Trophoblast cell (in vitro differentiated cells and primary cell): Measurements from ENCODE around the gene TMEM50B.
A peak's percentile ranks its signal among the peaks of the same experiment; 100 is the strongest.

Source experiments
- DNase-seq, 2 donors: peaks; one replicate each; pipeline ENCODE4 v3.0.0-alpha.2; 2016
- H2AFZ ChIP-seq: 2 replicates; pipeline ENCODE4 v1.6.1; 2013; ENCODE audit warnings: low read length, moderate library complexity, mild to moderate bottlenecking; ENCODE audit not compliant: insufficient read depth, poor library complexity
- H2AK5ac ChIP-seq: 2 replicates; pipeline ENCODE4 v1.6.1; 2013; ENCODE audit warnings: mild to moderate bottlenecking, low read length
- H2BK120ac ChIP-seq: 2 replicates; pipeline ENCODE4 v1.6.1; 2013; ENCODE audit warnings: low read length, mild to moderate bottlenecking, moderate library complexity; ENCODE audit not compliant: insufficient read depth, poor library complexity
- H2BK12ac ChIP-seq: 2 replicates; pipeline ENCODE4 v1.6.1; 2013; ENCODE audit warnings: mild to moderate bottlenecking, low read length, moderate library complexity
- H2BK5ac ChIP-seq: 2 replicates; pipeline ENCODE4 v1.6.1; 2013; ENCODE audit warnings: low read length, low read depth, moderate library complexity, mild to moderate bottlenecking; ENCODE audit not compliant: poor library complexity
- H3K14ac ChIP-seq: 2 replicates; pipeline ENCODE4 v1.6.1; 2013; ENCODE audit warnings: mild to moderate bottlenecking, low read length
- H3K18ac ChIP-seq: 2 replicates; pipeline ENCODE4 v1.6.1; 2013; ENCODE audit warnings: mild to moderate bottlenecking, low read length
- H3K23ac ChIP-seq: 2 replicates; pipeline ENCODE4 v1.6.1; 2013; ENCODE audit warnings: low read length
- H3K27ac ChIP-seq: 2 replicates; pipeline ENCODE4 v1.5.1; 2013; ENCODE audit warnings: low read depth, mild to moderate bottlenecking, inconsistent platforms, low read length, moderate library complexity
- H3K27me3 ChIP-seq: 2 replicates; pipeline ENCODE4 v1.6.1; 2013; ENCODE audit warnings: inconsistent platforms, mild to moderate bottlenecking, low read length, moderate library complexity; ENCODE audit not compliant: insufficient read depth
- H3K36me3 ChIP-seq, 2 experiments: 1 replicate in 1 of 2; 2 replicates in 1 of 2; pipeline ENCODE4 v1.6.1; 2013; ENCODE audit warnings: low read length in 2 of 2, mild to moderate bottlenecking in 2 of 2, moderate library complexity in 1 of 2; ENCODE audit not compliant: insufficient read depth in 2 of 2, control insufficient read depth in 1 of 2
- H3K4ac ChIP-seq: 2 replicates; pipeline ENCODE4 v1.6.1; 2013; ENCODE audit warnings: low read depth, mild to moderate bottlenecking, low read length, moderate library complexity
- H3K4me1 ChIP-seq, 2 experiments: 1 replicate in 1 of 2; 2 replicates in 1 of 2; pipeline ENCODE4 v1.6.1; 2013; ENCODE audit warnings: low read length in 2 of 2, mild to moderate bottlenecking in 2 of 2, moderate library complexity in 1 of 2; ENCODE audit not compliant: insufficient read depth in 2 of 2, control insufficient read depth in 1 of 2
- H3K4me2 ChIP-seq: 2 replicates; pipeline ENCODE4 v1.6.1; 2013; ENCODE audit warnings: inconsistent platforms, mild to moderate bottlenecking, low read length, moderate library complexity
- H3K4me3 ChIP-seq: 2 replicates; pipeline ENCODE4 v1.5.1; 2013; ENCODE audit warnings: mild to moderate bottlenecking, low read depth, low read length, inconsistent platforms
- H3K79me1 ChIP-seq: one replicate; pipeline ENCODE4 v1.6.1; 2013; ENCODE audit warnings: low read length
- H3K79me2 ChIP-seq: 2 replicates; pipeline ENCODE4 v1.6.1; 2013; ENCODE audit warnings: low read length, mild to moderate bottlenecking; ENCODE audit not compliant: control insufficient read depth, insufficient read depth, poor library complexity
- H3K9ac ChIP-seq: 2 replicates; pipeline ENCODE4 v1.6.1; 2013; ENCODE audit warnings: mild to moderate bottlenecking, low read length
- H3K9me3 ChIP-seq: 2 replicates; pipeline ENCODE4 v1.6.1; 2013; ENCODE audit warnings: low read depth, mild to moderate bottlenecking, control low read depth, inconsistent platforms, low read length; ENCODE audit not compliant: insufficient read depth
- H4K12ac ChIP-seq: 2 replicates; pipeline ENCODE4 v1.6.1; 2013; ENCODE audit warnings: low read depth, mild to moderate bottlenecking, low read length, moderate library complexity
- H4K8ac ChIP-seq: 2 replicates; pipeline ENCODE4 v1.6.1; 2013; ENCODE audit warnings: low read depth, mild to moderate bottlenecking, low read length, moderate library complexity
- H4K91ac ChIP-seq: one replicate; pipeline ENCODE4 v1.6.1; 2013; ENCODE audit warnings: low read depth, mild to moderate bottlenecking, low read length, moderate library complexity
- WGBS: extraction: QIAGEN DNeasy Blood & Tissue Kit; methylation state at CpG from one replicate; pipeline ENCODE4 v1.1.7; 2013; ENCODE audit warnings: missing lambda C conversion rate; ENCODE audit not compliant: insufficient read length, insufficient coverage; ENCODE audit errors: extremely low coverage; 5-methylcytosine and 5-hydroxymethylcytosine counted together

The TMEM50B gene

DNA sequence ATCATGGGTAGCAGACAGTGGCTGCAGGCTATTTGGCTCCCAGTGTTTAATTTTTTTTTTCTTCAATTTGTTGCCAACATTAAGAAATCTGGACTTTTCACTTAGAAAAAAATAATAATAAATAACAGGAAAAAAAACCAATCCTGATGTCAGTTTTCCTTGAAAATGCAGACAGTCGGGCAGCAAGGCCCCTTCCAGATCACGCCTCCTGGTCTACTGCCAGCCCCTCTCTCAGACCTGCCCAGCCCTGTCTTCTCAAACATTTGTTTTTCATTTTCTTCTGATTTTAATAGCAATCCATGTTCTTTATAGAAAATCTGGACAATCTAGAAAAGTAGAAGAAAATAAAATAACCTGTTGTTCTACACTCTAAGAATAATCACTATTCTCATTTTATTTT, 61.1 kb downstream of the TMEM50B start:
- H3K23ac ChIP-seq = no peak overlapping the region
- H3K79me1 ChIP-seq = no peaks in the 10 kb centered on the region
- peaks cover 23 to 29% of the 10 kb centered on the region in 2 experiments for H3K36me3 ChIP-seq
- H3K4me1 ChIP-seq = no peaks in the 10 kb centered on the region
- no peak overlapping the region for H2BK12ac ChIP-seq
- no peaks in the 10 kb centered on the region for H3K27me3 ChIP-seq
- no peak overlapping the region for H3K27ac ChIP-seq
- no peak overlapping the region for H2AK5ac ChIP-seq
- no peak overlapping the region for H3K14ac ChIP-seq
- H2AFZ ChIP-seq = no peak overlapping the region
- no CpG with 5 or more reads among the region's 2 CpGs for WGBS
- no peak overlapping the region for H3K9ac ChIP-seq
- H2BK120ac ChIP-seq = no peak overlapping the region
- no peak overlapping the region for H3K4ac ChIP-seq
- no peak for DNase-seq
- H4K8ac ChIP-seq = no peak overlapping the region
- no peak overlapping the region for H3K4me2 ChIP-seq
- no peak overlapping the region for H3K18ac ChIP-seq
- no peaks in the 10 kb centered on the region for H3K9me3 ChIP-seq
- H3K79me2 ChIP-seq = peaks cover 3% of the 10 kb centered on the region
- H4K12ac ChIP-seq = no peak overlapping the region
- no peak overlapping the region for H2BK5ac ChIP-seq
- no peak overlapping the region for H4K91ac ChIP-seq
- no peak overlapping the region for H3K4me3 ChIP-seq

DNA sequence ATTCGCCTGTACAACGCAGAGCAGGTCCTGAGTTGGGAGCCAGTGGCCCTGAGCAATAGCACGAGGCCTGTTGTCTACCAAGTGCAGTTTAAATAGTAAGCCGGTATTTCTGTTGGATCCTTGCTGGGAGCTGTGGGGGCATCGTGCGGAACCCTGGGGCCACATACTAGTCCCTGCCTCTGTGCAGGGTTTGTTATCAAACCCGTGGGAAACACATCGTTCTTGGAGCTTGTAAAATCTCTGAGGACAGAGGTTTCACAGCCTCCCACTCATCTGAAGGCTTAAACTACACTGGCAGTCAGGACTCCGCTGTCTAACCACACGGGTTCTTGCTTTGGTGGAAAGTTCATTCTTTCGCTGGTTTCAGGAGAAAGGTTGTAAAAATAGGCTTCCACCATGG, 64.8 kb downstream of the TMEM50B start:
- no CpG with 5 or more reads among the region's 11 CpGs for WGBS
- no peaks in the 10 kb centered on the region for H3K27me3 ChIP-seq
- peaks cover 17 to 21% of the 10 kb centered on the region in 2 experiments for H3K36me3 ChIP-seq

DNA sequence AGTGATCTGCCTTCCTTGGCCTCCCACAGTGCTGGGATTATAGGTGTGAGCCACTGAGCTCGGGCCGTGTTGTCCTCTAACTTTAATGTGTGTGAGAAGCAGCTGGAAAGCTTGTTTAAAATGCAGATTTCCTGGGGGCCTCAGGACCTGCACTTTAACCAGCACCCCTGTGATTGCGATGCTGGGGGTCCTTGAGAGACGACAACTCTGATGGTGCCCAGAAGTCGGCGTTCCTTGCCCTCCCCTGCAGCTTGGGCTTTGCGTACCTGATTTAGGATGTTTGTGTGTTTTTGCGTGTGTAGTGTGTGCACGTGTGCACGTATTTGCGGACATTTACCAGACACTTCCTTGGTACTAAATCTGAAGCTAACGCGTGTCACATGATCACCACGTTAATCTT, 65.7 kb downstream of the TMEM50B start:
- Histone ChIP-seq H4K12ac (no peak overlapping the region), H3K9ac (no peak overlapping the region), H2AK5ac (no peak overlapping the region), H3K27ac (no peak overlapping the region), H2BK12ac (no peak overlapping the region), H3K4me2 (no peak overlapping the region), H3K4ac (peak overlapping the region; percentile 10), H3K27me3 (no peaks in the 10 kb centered on the region), H3K14ac (no peak overlapping the region), H2BK120ac (no peak overlapping the region), H3K79me2 (peaks cover 3% of the 10 kb centered on the region), H4K91ac (no peak overlapping the region), H2BK5ac (no peak overlapping the region), H3K23ac (no peak overlapping the region), H3K79me1 (no peaks in the 10 kb centered on the region), H3K18ac (peak overlapping the region; percentile 17), H3K36me3 (peaks cover 14 to 18% of the 10 kb centered on the region in 2 experiments), H3K9me3 (no peaks in the 10 kb centered on the region), H3K4me1 (peaks cover 4 to 6% of the 10 kb centered on the region in 2 experiments), H4K8ac (no peak overlapping the region), H3K4me3 (no peak overlapping the region), H2AFZ (no peak overlapping the region)
- DNase-seq = no peak
- no CpG with 5 or more reads among the region's 14 CpGs for WGBS

More for the DNA sequence above, 64.8 kb downstream of the TMEM50B start:
- H3K9ac ChIP-seq = no peak overlapping the region
- no peak overlapping the region for H4K12ac ChIP-seq
- H3K18ac ChIP-seq = no peak overlapping the region
- H2BK120ac ChIP-seq = no peak overlapping the region
- no peak overlapping the region for H3K23ac ChIP-seq
- H3K79me1 ChIP-seq = no peaks in the 10 kb centered on the region
- H3K4me2 ChIP-seq = no peak overlapping the region
- no peak overlapping the region for H2AFZ ChIP-seq
- H3K4me1 ChIP-seq = peaks cover 4 to 6% of the 10 kb centered on the region in 2 experiments
- H2BK5ac ChIP-seq = no peak overlapping the region
- no peak overlapping the region for H3K14ac ChIP-seq
- no peak overlapping the region for H3K27ac ChIP-seq
- no peak overlapping the region for H2BK12ac ChIP-seq
- H3K4me3 ChIP-seq = no peak overlapping the region
- H2AK5ac ChIP-seq = no peak overlapping the region
- no peak overlapping the region for H4K8ac ChIP-seq
- H3K79me2 ChIP-seq = peaks cover 3% of the 10 kb centered on the region
- no peak overlapping the region for H4K91ac ChIP-seq
- no peak for DNase-seq
- peak overlapping the region; percentile 47 for H3K4ac ChIP-seq
- H3K9me3 ChIP-seq = no peaks in the 10 kb centered on the region

DNA sequence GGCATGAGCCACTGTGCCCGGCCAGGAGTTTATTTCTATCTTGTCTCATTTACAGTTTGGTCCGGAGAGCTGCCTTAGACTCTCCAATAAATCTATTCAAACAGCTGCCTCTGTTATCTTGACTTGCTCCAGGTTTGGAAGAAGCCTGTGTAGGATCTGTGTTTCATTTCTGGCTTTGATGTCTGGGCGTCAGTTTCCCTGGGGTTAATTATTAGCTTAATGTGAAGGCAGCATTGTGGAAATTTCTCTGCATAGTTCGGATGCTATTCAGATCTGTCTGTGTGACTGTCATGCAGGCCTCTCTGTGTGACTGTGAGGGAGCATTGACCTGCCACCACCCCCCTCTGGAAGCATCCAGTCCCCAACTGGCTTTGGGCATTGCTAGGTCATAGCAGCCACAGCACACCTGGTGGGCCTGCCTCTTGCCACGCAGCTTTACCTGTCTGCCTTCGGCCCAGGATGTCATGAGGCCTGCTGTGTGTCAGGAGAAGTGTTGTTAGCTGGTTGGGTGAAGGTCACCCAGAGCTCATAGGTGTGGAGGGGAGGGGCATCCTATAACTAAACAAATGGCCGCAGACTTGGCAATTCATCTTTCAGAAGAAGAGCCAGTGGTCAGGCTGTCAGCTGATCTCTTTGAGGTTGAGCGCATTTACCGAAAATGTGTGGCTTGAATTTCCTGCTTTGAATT, 66.8 kb downstream of the TMEM50B start:
- Histone ChIP-seq H3K36me3 (peaks cover 14 to 18% of the 10 kb centered on the region in 2 experiments), H3K23ac (no peak overlapping the region), H4K91ac (no peak overlapping the region), H3K9ac (no peak overlapping the region), H2BK120ac (no peak overlapping the region), H3K27ac (peak overlapping the region; percentile 29), H3K4me2 (no peak overlapping the region), H2BK5ac (no peak overlapping the region), H2AK5ac (no peak overlapping the region), H3K14ac (no peak overlapping the region), H4K8ac (no peak overlapping the region), H3K18ac (no peak overlapping the region), H3K4me1 (peaks cover 4 to 6% of the 10 kb centered on the region in 2 experiments), H4K12ac (no peak overlapping the region), H3K27me3 (no peaks in the 10 kb centered on the region), H2AFZ (no peak overlapping the region), H3K79me2 (peaks cover 3% of the 10 kb centered on the region), H3K4me3 (no peak overlapping the region), H3K9me3 (no peaks in the 10 kb centered on the region), H3K4ac (no peak overlapping the region), H2BK12ac (no peak overlapping the region), H3K79me1 (no peaks in the 10 kb centered on the region)
- peak in 1 of 2 donors; percentile 58 for DNase-seq
- no CpG with 5 or more reads among the region's 9 CpGs for WGBS
